ENCODE measurements around the gene CHP2.

CHP2 gene

GRCh38 chr16:23710008-23710407, 44.8 kb upstream of the CHP2 start:
- H2BK5ac ChIP-seq (ENCODE audit: low read depth, low read length, poor library complexity) = no peak overlapping the region
- no peak overlapping the region for H3K4me2 ChIP-seq (ENCODE audit: low read length)
- no peak overlapping the region for H2AK5ac ChIP-seq (ENCODE audit: low read length)
- no peak overlapping the region for H2BK120ac ChIP-seq (ENCODE audit: insufficient read depth, low read length, poor library complexity)
- peaks cover 13% of the 10 kb centered on the region for H3K27me3 ChIP-seq (ENCODE audit: insufficient read depth, low read length)
- H4K91ac ChIP-seq (ENCODE audit: low read depth, low read length) = no peak overlapping the region
- H3K18ac ChIP-seq (ENCODE audit: low read length) = no peak overlapping the region
- no peak for DNase-seq
- H3K79me1 ChIP-seq (ENCODE audit: low read length) = no peaks in the 10 kb centered on the region
- H3K79me2 ChIP-seq (ENCODE audit: control insufficient read depth, insufficient read depth, low read length, poor library complexity) = no peaks in the 10 kb centered on the region
- H3K9me3 ChIP-seq (ENCODE audit: insufficient read depth, low read depth, low read length) = peaks cover 5% of the 10 kb centered on the region
- no peaks in the 10 kb centered on the region for H3K4me1 ChIP-seq (ENCODE audit: control insufficient read depth in 1 of 2, insufficient read depth in 2 of 2, low read length in 2 of 2)
- no peak overlapping the region for H3K23ac ChIP-seq (ENCODE audit: low read length)
- H2AFZ ChIP-seq (ENCODE audit: insufficient read depth, low read length, poor library complexity) = no peak overlapping the region
- H4K8ac ChIP-seq (ENCODE audit: low read depth, low read length) = no peak overlapping the region
- H3K36me3 ChIP-seq (ENCODE audit: control insufficient read depth in 1 of 2, insufficient read depth in 2 of 2, low read length in 2 of 2) = no peaks in the 10 kb centered on the region
- no peak overlapping the region for H3K4me3 ChIP-seq (ENCODE audit: low read depth, low read length)
- no peak overlapping the region for H3K14ac ChIP-seq (ENCODE audit: low read length)
- H3K27ac ChIP-seq (ENCODE audit: low read depth, low read length) = no peak overlapping the region
- no CpG with 5 or more reads among the region's 2 CpGs for WGBS (ENCODE audit: extremely low coverage, insufficient coverage, insufficient read length)
- H4K12ac ChIP-seq (ENCODE audit: low read depth, low read length) = no peak overlapping the region
- no peak overlapping the region for H3K9ac ChIP-seq (ENCODE audit: low read length)
- no peak overlapping the region for H2BK12ac ChIP-seq (ENCODE audit: low read length)
- no peak overlapping the region for H3K4ac ChIP-seq (ENCODE audit: low read depth, low read length)

GRCh38 chr16:23710504-23710903, 44.3 kb upstream of the CHP2 start:
- Histone ChIP-seq H3K27ac (ENCODE audit: low read depth, low read length) (no peak overlapping the region), H3K4me1 (ENCODE audit: control insufficient read depth in 1 of 2, insufficient read depth in 2 of 2, low read length in 2 of 2) (no peaks in the 10 kb centered on the region), H2BK5ac (ENCODE audit: low read depth, low read length, poor library complexity) (no peak overlapping the region), H3K79me2 (ENCODE audit: control insufficient read depth, insufficient read depth, low read length, poor library complexity) (no peaks in the 10 kb centered on the region), H3K4me2 (ENCODE audit: low read length) (no peak overlapping the region), H3K36me3 (ENCODE audit: control insufficient read depth in 1 of 2, insufficient read depth in 2 of 2, low read length in 2 of 2) (no peaks in the 10 kb centered on the region), H4K12ac (ENCODE audit: low read depth, low read length) (no peak overlapping the region), H3K4ac (ENCODE audit: low read depth, low read length) (no peak overlapping the region), H3K14ac (ENCODE audit: low read length) (no peak overlapping the region), H3K18ac (ENCODE audit: low read length) (no peak overlapping the region), H3K9me3 (ENCODE audit: insufficient read depth, low read depth, low read length) (peaks cover 5% of the 10 kb centered on the region), H3K23ac (ENCODE audit: low read length) (no peak overlapping the region), H4K8ac (ENCODE audit: low read depth, low read length) (no peak overlapping the region), H3K4me3 (ENCODE audit: low read depth, low read length) (no peak overlapping the region), H2BK12ac (ENCODE audit: low read length) (no peak overlapping the region), H2AK5ac (ENCODE audit: low read length) (no peak overlapping the region), H3K79me1 (ENCODE audit: low read length) (no peaks in the 10 kb centered on the region), H3K27me3 (ENCODE audit: insufficient read depth, low read length) (peaks cover 13% of the 10 kb centered on the region), H2AFZ (ENCODE audit: insufficient read depth, low read length, poor library complexity) (no peak overlapping the region), H4K91ac (ENCODE audit: low read depth, low read length) (no peak overlapping the region), H3K9ac (ENCODE audit: low read length) (no peak overlapping the region), H2BK120ac (ENCODE audit: insufficient read depth, low read length, poor library complexity) (no peak overlapping the region)
- no CpG with 5 or more reads among the region's 3 CpGs for WGBS (ENCODE audit: extremely low coverage, insufficient coverage, insufficient read length)
- DNase-seq = no peak

DNA sequence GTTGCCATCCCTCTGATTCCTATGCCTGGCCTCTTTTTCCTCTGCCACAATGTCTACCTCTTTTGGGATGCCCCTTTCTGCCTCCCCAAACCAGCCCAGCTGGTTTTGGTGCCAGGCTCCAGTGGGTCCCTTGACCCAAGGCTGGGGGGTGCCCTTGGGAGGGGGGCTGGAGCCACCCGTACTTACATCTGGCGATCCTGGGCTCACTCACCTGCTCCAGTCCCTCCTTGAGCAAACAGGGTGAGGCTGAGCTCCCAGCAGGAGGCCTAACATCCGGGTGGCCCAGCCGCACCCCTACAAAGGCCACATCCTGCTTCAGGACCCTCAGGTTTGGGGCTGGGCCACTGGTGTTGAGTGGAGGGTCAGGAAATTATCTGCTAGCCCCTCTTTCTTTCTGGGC, 43.0 kb upstream of the CHP2 start:
- H3K9ac ChIP-seq (ENCODE audit: low read length) = no peak overlapping the region
- H3K23ac ChIP-seq (ENCODE audit: low read length) = no peak overlapping the region
- no peak overlapping the region for H3K4me3 ChIP-seq (ENCODE audit: low read depth, low read length)
- no peaks in the 10 kb centered on the region for H3K36me3 ChIP-seq (ENCODE audit: control insufficient read depth in 1 of 2, insufficient read depth in 2 of 2, low read length in 2 of 2)
- H4K91ac ChIP-seq (ENCODE audit: low read depth, low read length) = no peak overlapping the region
- H3K27ac ChIP-seq (ENCODE audit: low read depth, low read length) = no peak overlapping the region
- no peak overlapping the region for H2BK120ac ChIP-seq (ENCODE audit: insufficient read depth, low read length, poor library complexity)
- no peak overlapping the region for H2BK12ac ChIP-seq (ENCODE audit: low read length)
- H3K4ac ChIP-seq (ENCODE audit: low read depth, low read length) = no peak overlapping the region
- H3K79me2 ChIP-seq (ENCODE audit: control insufficient read depth, insufficient read depth, low read length, poor library complexity) = no peaks in the 10 kb centered on the region
- no peak overlapping the region for H2AK5ac ChIP-seq (ENCODE audit: low read length)
- H3K4me2 ChIP-seq (ENCODE audit: low read length) = no peak overlapping the region
- H3K18ac ChIP-seq (ENCODE audit: low read length) = no peak overlapping the region
- peaks cover 5% of the 10 kb centered on the region for H3K9me3 ChIP-seq (ENCODE audit: insufficient read depth, low read depth, low read length)
- H3K14ac ChIP-seq (ENCODE audit: low read length) = no peak overlapping the region
- WGBS (ENCODE audit: extremely low coverage, insufficient coverage, insufficient read length) = no CpG with 5 or more reads among the region's 4 CpGs
- no peak overlapping the region for H2BK5ac ChIP-seq (ENCODE audit: low read depth, low read length, poor library complexity)
- H2AFZ ChIP-seq (ENCODE audit: insufficient read depth, low read length, poor library complexity) = no peak overlapping the region
- H4K12ac ChIP-seq (ENCODE audit: low read depth, low read length) = no peak overlapping the region
- DNase-seq = no peak
- peaks cover 13% of the 10 kb centered on the region for H3K27me3 ChIP-seq (ENCODE audit: insufficient read depth, low read length)
- H4K8ac ChIP-seq (ENCODE audit: low read depth, low read length) = no peak overlapping the region
- no peaks in the 10 kb centered on the region for H3K79me1 ChIP-seq (ENCODE audit: low read length)
- H3K4me1 ChIP-seq (ENCODE audit: control insufficient read depth in 1 of 2, insufficient read depth in 2 of 2, low read length in 2 of 2) = no peaks in the 10 kb centered on the region

GRCh38 chr16:23712976-23713375, 41.9 kb upstream of the CHP2 start, which contains the start of gene ERN2:
Gene ERN2, minus strand, starts transcription at chr16:23713222. Its CDS starts 35 bp downstream, at chr16:23713187.
- Histone ChIP-seq H3K27me3 (ENCODE audit: insufficient read depth, low read length) (peaks cover 13% of the 10 kb centered on the region), H4K91ac (ENCODE audit: low read depth, low read length) (no peak within 1 kb of the TSS), H2BK12ac (ENCODE audit: low read length) (no peak within 1 kb of the TSS), H3K36me3 (ENCODE audit: control insufficient read depth in 1 of 2, insufficient read depth in 2 of 2, low read length in 2 of 2) (no peaks in the 10 kb centered on the region), H2AK5ac (ENCODE audit: low read length) (no peak within 1 kb of the TSS), H2BK5ac (ENCODE audit: low read depth, low read length, poor library complexity) (no peak within 1 kb of the TSS), H3K4me2 (ENCODE audit: low read length) (peak within 1 kb of the TSS; percentile 7), H4K12ac (ENCODE audit: low read depth, low read length) (no peak within 1 kb of the TSS), H3K27ac (ENCODE audit: low read depth, low read length) (no peak within 1 kb of the TSS), H3K9ac (ENCODE audit: low read length) (no peak within 1 kb of the TSS), H3K79me1 (ENCODE audit: low read length) (no peaks in the 10 kb centered on the region), H3K14ac (ENCODE audit: low read length) (no peak within 1 kb of the TSS), H4K8ac (ENCODE audit: low read depth, low read length) (no peak within 1 kb of the TSS), H3K4me3 (ENCODE audit: low read depth, low read length) (no peak within 1 kb of the TSS), H3K4ac (ENCODE audit: low read depth, low read length) (no peak within 1 kb of the TSS), H3K23ac (ENCODE audit: low read length) (no peak within 1 kb of the TSS), H3K9me3 (ENCODE audit: insufficient read depth, low read depth, low read length) (peaks cover 5% of the 10 kb centered on the region), H2AFZ (ENCODE audit: insufficient read depth, low read length, poor library complexity) (no peak within 1 kb of the TSS), H3K18ac (ENCODE audit: low read length) (no peak within 1 kb of the TSS), H2BK120ac (ENCODE audit: insufficient read depth, low read length, poor library complexity) (no peak within 1 kb of the TSS), H3K79me2 (ENCODE audit: control insufficient read depth, insufficient read depth, low read length, poor library complexity) (no peaks in the 10 kb centered on the region), H3K4me1 (ENCODE audit: control insufficient read depth in 1 of 2, insufficient read depth in 2 of 2, low read length in 2 of 2) (no peaks in the 10 kb centered on the region)
- DNase-seq = no peak
- no CpG with 5 or more reads among the region's 37 CpGs for WGBS (ENCODE audit: extremely low coverage, insufficient coverage, insufficient read length)

Data from trophoblast cell (in vitro differentiated cells and primary cell).